Measurements from ENCODE around the gene BCKDHB. TPM values are rescaled to one million over a fixed set of nuclear protein-coding genes. Genes with fewer than 3 reads are reported as not detected.

Gene BCKDHB
- total and polyA plus RNA-seq, 2 of the 4 experiments (the other 2 are of a cell fraction) = 11.2 to 11.8 TPM

DNA sequence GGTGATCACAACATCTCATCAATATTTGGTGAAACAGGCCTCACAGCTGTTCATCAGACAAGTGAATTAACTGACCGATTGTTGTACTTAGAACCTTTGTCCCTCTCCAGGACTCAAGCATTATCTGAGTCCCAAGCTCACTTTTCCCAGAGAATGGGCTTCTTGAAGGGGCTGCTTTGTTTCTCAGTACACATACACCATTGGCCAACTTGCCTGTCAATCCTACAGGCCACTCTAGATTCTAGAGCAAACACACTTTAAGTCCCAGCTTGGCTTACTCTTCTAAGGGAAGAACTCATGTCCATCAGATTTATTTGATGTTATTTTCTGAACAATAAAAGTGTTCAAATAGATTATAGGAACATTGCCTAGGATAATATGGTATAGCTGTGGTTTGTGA, 249.5 kb downstream of the BCKDHB start:
- Histone ChIP-seq H3K27me3 (ENCODE audit: control insufficient read depth, insufficient read depth, low read length) (no peaks in the 10 kb centered on the region), H3K9me3 (ENCODE audit: control insufficient read depth, insufficient read depth, low read length) (no peaks in the 10 kb centered on the region), H4K91ac (ENCODE audit: insufficient read depth, low read depth, low read length) (no peak overlapping the region), H4K5ac (ENCODE audit: low read depth, low read length) (no peak overlapping the region), H2BK5ac (ENCODE audit: low read depth, low read length, poor library complexity, severe bottlenecking) (no peak overlapping the region), H3K4me3 (ENCODE audit: insufficient read depth, low read depth, low read length) (no peak overlapping the region), H2AFZ (replicated peaks; ENCODE audit: low read length, poor library complexity) (no peak overlapping the region), H3K18ac (ENCODE audit: low read depth, low read length) (no peak overlapping the region), H2BK120ac (ENCODE audit: low read depth, low read length) (no peak overlapping the region), H3K36me3 (ENCODE audit: control insufficient read depth, insufficient read depth, low read length) (no peaks in the 10 kb centered on the region), H3K23ac (ENCODE audit: low read depth, low read length) (no peak overlapping the region), H2BK15ac (ENCODE audit: low read depth, low read length) (no peak overlapping the region), H3K4me1 (ENCODE audit: control insufficient read depth, insufficient read depth, low read length) (no peaks in the 10 kb centered on the region), H3K4me2 (ENCODE audit: low read depth, low read length) (no peak overlapping the region), H3K14ac (replicated peaks; ENCODE audit: low read depth, low read length) (no peak overlapping the region), H3K9ac (ENCODE audit: low read depth, low read length) (no peak overlapping the region), H3K9me1 (ENCODE audit: insufficient read depth, low read length) (no peaks in the 10 kb centered on the region), H2BK20ac (ENCODE audit: low read depth, low read length) (no peak overlapping the region), H2AK9ac (replicated peaks; ENCODE audit: low read depth, low read length, poor library complexity) (no peak overlapping the region), H2AK5ac (ENCODE audit: low read depth, low read length) (no peak overlapping the region), H3K56ac (ENCODE audit: extremely low read depth, insufficient read depth, low read length) (no peak overlapping the region), H4K20me1 (ENCODE audit: insufficient read depth, low read length) (no peaks in the 10 kb centered on the region), H3K27ac (ENCODE audit: insufficient read depth, low read length) (no peak overlapping the region), H3K4ac (ENCODE audit: low read depth, low read length) (no peak overlapping the region), H4K8ac (ENCODE audit: low read depth in 2 of 2, low read length in 2 of 2) (no peak overlapping the region), H3K79me1 (ENCODE audit: low read depth in 1 of 2, low read length in 2 of 2) (no peaks in the 10 kb centered on the region)
- DNase-seq = no peak
- TF ChIP-seq RAD21 (IDR thresholded peaks at IDR 0.05; ENCODE audit: low read length) = no peak
- no peak for TF ChIP-seq SMC3 (IDR thresholded peaks at IDR 0.05; ENCODE audit: low read depth, low read length)
- no peak for TF ChIP-seq CHD1 (IDR thresholded peaks at IDR 0.05; ENCODE audit: low read depth, low read length)
- no peak for TF ChIP-seq FOS (IDR thresholded peaks at IDR 0.05; ENCODE audit: low read depth, low read length)
- TF ChIP-seq MXI1 (IDR thresholded peaks at IDR 0.05; ENCODE audit: borderline replicate concordance, low read depth, low read length) = no peak
- TF ChIP-seq MAZ (IDR thresholded peaks at IDR 0.05; ENCODE audit: borderline replicate concordance, low read depth, low read length) = no peak
- no peak for TF ChIP-seq RCOR1 (IDR thresholded peaks at IDR 0.05; ENCODE audit: insufficient replicate concordance, low read length)
- no peak for TF ChIP-seq POLR2A (IDR thresholded peaks at IDR 0.05; ENCODE audit: low read depth, low read length)
- no peak for TF ChIP-seq RFX5 (IDR thresholded peaks at IDR 0.05; ENCODE audit: low read depth, low read length)
- TF ChIP-seq, protein P1, sequence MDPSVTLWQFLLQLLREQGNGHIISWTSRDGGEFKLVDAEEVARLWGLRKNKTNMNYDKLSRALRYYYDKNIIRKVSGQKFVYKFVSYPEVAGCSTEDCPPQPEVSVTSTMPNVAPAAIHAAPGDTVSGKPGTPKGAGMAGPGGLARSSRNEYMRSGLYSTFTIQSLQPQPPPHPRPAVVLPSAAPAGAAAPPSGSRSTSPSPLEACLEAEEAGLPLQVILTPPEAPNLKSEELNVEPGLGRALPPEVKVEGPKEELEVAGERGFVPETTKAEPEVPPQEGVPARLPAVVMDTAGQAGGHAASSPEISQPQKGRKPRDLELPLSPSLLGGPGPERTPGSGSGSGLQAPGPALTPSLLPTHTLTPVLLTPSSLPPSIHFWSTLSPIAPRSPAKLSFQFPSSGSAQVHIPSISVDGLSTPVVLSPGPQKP (IDR thresholded peaks at IDR 0.05; ENCODE audit: borderline replicate concordance, low read depth, low read length) = no peak
- TF ChIP-seq, protein P2, sequence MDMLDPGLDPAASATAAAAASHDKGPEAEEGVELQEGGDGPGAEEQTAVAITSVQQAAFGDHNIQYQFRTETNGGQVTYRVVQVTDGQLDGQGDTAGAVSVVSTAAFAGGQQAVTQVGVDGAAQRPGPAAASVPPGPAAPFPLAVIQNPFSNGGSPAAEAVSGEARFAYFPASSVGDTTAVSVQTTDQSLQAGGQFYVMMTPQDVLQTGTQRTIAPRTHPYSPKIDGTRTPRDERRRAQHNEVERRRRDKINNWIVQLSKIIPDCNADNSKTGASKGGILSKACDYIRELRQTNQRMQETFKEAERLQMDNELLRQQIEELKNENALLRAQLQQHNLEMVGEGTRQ (IDR thresholded peaks at IDR 0.05; ENCODE audit: low read depth, low read length) = no peak
- ChIA-PET CTCF (no interaction called here), POLR2A (ENCODE audit: unreplicated experiment) (no interaction called here)
- intact Hi-C loops (cut with micrococcal nuclease) = no loop called here
- 100% methylated on average over 1 of the region's 1 CpG; no CpG with 5 or more reads in 1 of the 2 experiments for WGBS, 2 experiments (ENCODE audit: extremely low coverage in 2 of 2, insufficient read length in 1 of 2)
- dilution Hi-C loops (cut with HindIII; ENCODE audit: low sequenced_read_pairs, unreplicated experiment) = no loop called here
- BruUV-seq (replicated peaks) = no TSS peak
- ATAC-seq (ENCODE audit: low read depth) = no peak
- in situ Hi-C loops (cut with MboI; ENCODE audit: low sequenced_read_pairs) = no loop called here

Measured in IMR-90 (cell line).